ENCODE measurements around the gene ADIPOR2.
"Not testable (repeated sequence)": the region's sequence is repeated elsewhere in the genome, so short reads cannot be mapped to it uniquely, and the experiment has no call there.

The ADIPOR2 gene

GRCh38 chr12:1703771-1704722 lies 13.2 kb downstream of the ADIPOR2 start:
- no peak for DNase-seq (ENCODE audit: low read depth in 2 of 2)

GRCh38 chr12:1705774-1706631 lies 15.1 kb downstream of the ADIPOR2 start:
- DNase-seq (ENCODE audit: low read depth in 2 of 2), result no peak

GRCh38 chr12:1706632-1706980 lies 15.7 kb downstream of the ADIPOR2 start:
- DNase-seq (ENCODE audit: low read depth in 2 of 2), result no peak

- no peak for DNase-seq (ENCODE audit: low read depth in 2 of 2)
These were observed 16.2 kb downstream of the ADIPOR2 start for GRCh38 chr12:1707051-1707450.

- DNase-seq (ENCODE audit: low read depth in 2 of 2), result not testable (repeated sequence)
These were observed 19.1 kb downstream of the ADIPOR2 start for GRCh38 chr12:1709968-1710367.

GRCh38 chr12:1710870-1711269 lies 20.0 kb downstream of the ADIPOR2 start:
- DNase-seq (ENCODE audit: low read depth in 2 of 2), result not testable (repeated sequence)

GRCh38 chr12:1711536-1712211 lies 20.8 kb downstream of the ADIPOR2 start:
- DNase-seq (ENCODE audit: low read depth in 2 of 2), result not testable (repeated sequence)

- not testable (repeated sequence) for DNase-seq (ENCODE audit: low read depth in 2 of 2)
These were observed 21.4 kb downstream of the ADIPOR2 start for GRCh38 chr12:1712305-1712704.

GRCh38 chr12:1712852-1713251 lies 22.0 kb downstream of the ADIPOR2 start:
- not testable (repeated sequence) for DNase-seq (ENCODE audit: low read depth in 2 of 2)

GRCh38 chr12:1713783-1714348 lies 23.0 kb downstream of the ADIPOR2 start:
- DNase-seq (ENCODE audit: low read depth in 2 of 2), result not testable (repeated sequence)

GRCh38 chr12:1715459-1715858 lies 24.6 kb downstream of the ADIPOR2 start:
- not testable (repeated sequence) for DNase-seq (ENCODE audit: low read depth in 2 of 2)

- no peak for DNase-seq (ENCODE audit: low read depth in 2 of 2)
These were observed 25.5 kb downstream of the ADIPOR2 start for GRCh38 chr12:1716215-1716862.

GRCh38 chr12:1716911-1717310 lies 26.0 kb downstream of the ADIPOR2 start:
- DNase-seq (ENCODE audit: low read depth in 2 of 2), result no peak

GRCh38 chr12:1719139-1719538 lies 28.3 kb downstream of the ADIPOR2 start:
- no peak for DNase-seq (ENCODE audit: low read depth in 2 of 2)

GRCh38 chr12:1720494-1720893 lies 29.6 kb downstream of the ADIPOR2 start:
- no peak for DNase-seq (ENCODE audit: low read depth in 2 of 2)

GRCh38 chr12:1723721-1724120 lies 32.9 kb downstream of the ADIPOR2 start:
- DNase-seq (ENCODE audit: low read depth in 2 of 2), result no peak

GRCh38 chr12:1724250-1724649 lies 33.4 kb downstream of the ADIPOR2 start:
- no peak for DNase-seq (ENCODE audit: low read depth in 2 of 2)

- no peak for DNase-seq (ENCODE audit: low read depth in 2 of 2)
These were observed 35.9 kb downstream of the ADIPOR2 start for GRCh38 chr12:1726753-1727152.

- DNase-seq (ENCODE audit: low read depth in 2 of 2), result no peak
These were observed 38.0 kb downstream of the ADIPOR2 start for GRCh38 chr12:1728824-1729223.

GRCh38 chr12:1731019-1731687 lies 40.3 kb downstream of the ADIPOR2 start:
- DNase-seq (ENCODE audit: low read depth in 2 of 2), result no peak

- not testable (repeated sequence) for DNase-seq (ENCODE audit: low read depth in 2 of 2)
These were observed 40.8 kb downstream of the ADIPOR2 start for GRCh38 chr12:1731688-1732078.

Data from stimulated activated CD8-positive, alpha-beta memory T cell treated with anti-CD3 and anti-CD28 coated beads, Interleukin-7, amount 100 ng/mL, for 1 hour (primary cell).